Measurements from ENCODE around the gene HSD17B2.

- TF ChIP-seq CTCF (IDR thresholded peaks at IDR 0.05) (no peak), POLR2A (IDR thresholded peaks at IDR 0.05) (no peak)
Measured at GRCh38 chr16:82043680-82044584, 8.9 kb downstream of the HSD17B2 start.
